SK-N-SH (cell line): ENCODE measurements around the gene HM13.

Source experiments
- CHD2 ChIP-seq: fragments of 150-350 bp; IDR thresholded peaks from 2 replicates; pipeline ENCODE4 v1.6.1; 2018; ENCODE audit warnings: low read length; ENCODE audit not compliant: partially characterized antibody
- CTCF ChIP-seq: fragments of 200-600 bp; sonication (generic); IDR thresholded peaks from 2 replicates; pipeline ENCODE4 v1.6.1; 2017; ENCODE audit warnings: antibody characterized with exemption, mild to moderate bottlenecking, moderate library complexity
- EP300 ChIP-seq, 2 experiments: IDR thresholded peaks; 2 replicates each; pipeline versions ENCODE4 v1.4.0 to v1.6.1; 2012; ENCODE audit warnings: borderline replicate concordance in 1 of 2, low read depth in 1 of 2, low read length in 1 of 2
- EZH2phosphoT487 ChIP-seq: fragments of 200-600 bp; sonication (generic); IDR thresholded peaks from 2 replicates; pipeline ENCODE4 v1.6.1; 2017; ENCODE audit warnings: low read depth, mixed run types, mild to moderate bottlenecking, antibody characterized with exemption, moderate library complexity, borderline replicate concordance
- MEF2A ChIP-seq: IDR thresholded peaks from 2 replicates; pipeline ENCODE4 v1.4.0; 2012; ENCODE audit warnings: low read depth, borderline replicate concordance
- POLR2AphosphoS5 ChIP-seq: IDR thresholded peaks from 2 replicates; pipeline ENCODE4 v1.6.1; 2012; ENCODE audit warnings: low read depth, low read length
- RFX5 ChIP-seq: IDR thresholded peaks from 2 replicates; pipeline ENCODE4 v1.6.1; 2012; ENCODE audit warnings: mild to moderate bottlenecking, improper control_type of control experiment, low read length
- SIN3A ChIP-seq: IDR thresholded peaks from 2 replicates; pipeline ENCODE4 v1.6.1; 2012; ENCODE audit warnings: low read depth, mild to moderate bottlenecking, low read length, moderate library complexity, borderline replicate concordance
- TCF12 ChIP-seq: IDR thresholded peaks from 2 replicates; pipeline ENCODE4 v1.4.0; 2012
- TEAD4 ChIP-seq: IDR thresholded peaks from 2 replicates; pipeline ENCODE4 v1.4.0; 2012; ENCODE audit warnings: mild to moderate bottlenecking, borderline replicate concordance; ENCODE audit not compliant: insufficient read depth
- USF1 ChIP-seq: IDR thresholded peaks from 2 replicates; pipeline ENCODE4 v1.4.0; 2012; ENCODE audit warnings: low read depth, borderline replicate concordance

GRCh38 chr20:31485450-31486339 lies 28.5 kb upstream of the HM13 start:
- TF ChIP-seq CTCF (no peak), TEAD4 (peak; percentile 72), USF1 (no peak), EZH2phosphoT487 (no peak), CHD2 (peak; percentile 48), EP300 (IDR thresholded peaks at IDR 0.05; ENCODE audit: borderline replicate concordance in 1 of 2, low read depth in 1 of 2, low read length in 1 of 2) (peak in 1 of 2 experiments; percentile 87; a peak in 3 of 4 replicates), POLR2AphosphoS5 (peak; percentile 70), MEF2A (no peak), RFX5 (no peak), SIN3A (0 out of 2 replicates have a peak, but pooled peaks have one; percentile 20), TCF12 (peak; percentile 74)
